GM12872 (cell line): Measurements from ENCODE around the gene NUDT4.

ENCODE experiments used
- CTCF ChIP-seq: IDR thresholded peaks from 3 replicates; pipeline ENCODE4 v1.5.1; 2011; ENCODE audit warnings: low read depth, mild to moderate bottlenecking, low read length, moderate library complexity; ENCODE audit not compliant: insufficient read depth

NUDT4 gene

GRCh38 chr12:93341409-93342049 is 36.2 kb upstream of the NUDT4 start:
- TF ChIP-seq CTCF = no peak

GRCh38 chr12:93347054-93347785 is 30.5 kb upstream of the NUDT4 start:
- no peak for TF ChIP-seq CTCF

- TF ChIP-seq CTCF = no peak
These were observed 28.9 kb upstream of the NUDT4 start for GRCh38 chr12:93348575-93349435.

- TF ChIP-seq CTCF = no peak
These were observed 26.0 kb upstream of the NUDT4 start for GRCh38 chr12:93351726-93352125.

GRCh38 chr12:93352321-93352720 is 25.4 kb upstream of the NUDT4 start:
- TF ChIP-seq CTCF = no peak

GRCh38 chr12:93356214-93356613 is 21.5 kb upstream of the NUDT4 start:
- TF ChIP-seq CTCF = no peak

GRCh38 chr12:93358058-93358457 is 19.7 kb upstream of the NUDT4 start:
- no peak for TF ChIP-seq CTCF
